CD8-positive, alpha-beta memory T cell (primary cell): ENCODE results near the gene CD72. TPM values are rescaled to one million over a fixed set of nuclear protein-coding genes. Genes with fewer than 3 reads are reported as not detected.
"Not testable (repeated sequence)": the region's sequence is repeated elsewhere in the genome, so short reads cannot be mapped to it uniquely, and the experiment has no call there.

Source experiments
- CTCF ChIA-PET: fragments of 350-600 bp; sonication (Branson Sonifier 250); formaldehyde crosslinking; loops from one replicate; lab custom pipeline; 2021; ENCODE audit warnings: antibody characterized with exemption; lab: Charles Lee
- POLR2A ChIA-PET: fragments of 350-600 bp; sonication (Branson Sonifier 250); formaldehyde crosslinking; loops from one replicate; lab custom pipeline; 2021; ENCODE audit warnings: antibody characterized with exemption; lab: Charles Lee
- DNase-seq, 5 donors: peaks; one replicate each; pipeline versions ENCODE4 v3.0.0 to v3.0.0-alpha.2; 2020 to 2022; ENCODE audit warnings: mixed read lengths in 1 of 5
- H3K27ac ChIP-seq: one replicate; pipeline ENCODE4 v1.7.0; 2013; ENCODE audit warnings: low read depth, mild to moderate bottlenecking, low read length, moderate library complexity
- H3K27me3 ChIP-seq: 2 replicates; pipeline ENCODE4 v1.7.0; 2013; ENCODE audit warnings: low read length, mild to moderate bottlenecking; ENCODE audit not compliant: insufficient read depth, poor library complexity, severe bottlenecking
- H3K36me3 ChIP-seq: 2 replicates; pipeline ENCODE4 v1.7.0; 2013; ENCODE audit warnings: mild to moderate bottlenecking, low read length, moderate library complexity; ENCODE audit not compliant: insufficient read depth
- H3K4me1 ChIP-seq: 2 replicates; pipeline ENCODE4 v1.7.0; 2013; ENCODE audit warnings: mild to moderate bottlenecking, low read length, moderate library complexity; ENCODE audit not compliant: insufficient read depth
- H3K4me3 ChIP-seq: 2 replicates; pipeline ENCODE4 v1.7.0; 2013; ENCODE audit warnings: mild to moderate bottlenecking, low read length
- H3K9me3 ChIP-seq: 2 replicates; pipeline ENCODE4 v1.7.0; 2013; ENCODE audit warnings: mild to moderate bottlenecking, low read length
- H3K27ac Mint-ChIP-seq, 8 donors: one replicate each; pipeline ENCODE4 v1.8.0; 2020 to 2021; ENCODE audit warnings: mixed read lengths in 8 of 8, mild to moderate bottlenecking in 6 of 8, inconsistent platforms in 3 of 8, moderate library complexity in 3 of 8
- H3K27me3 Mint-ChIP-seq, 2 donors: one replicate each; pipeline ENCODE4 v1.8.0; 2020 to 2021; ENCODE audit warnings: mixed read lengths in 2 of 2, mild to moderate bottlenecking in 1 of 2, moderate library complexity in 1 of 2
- H3K36me3 Mint-ChIP-seq, 3 donors: one replicate each; pipeline ENCODE4 v1.8.0; 2020 to 2021; ENCODE audit warnings: mixed read lengths in 3 of 3, inconsistent platforms in 1 of 3, mild to moderate bottlenecking in 1 of 3
- H3K4me1 Mint-ChIP-seq, 3 donors: one replicate each; pipeline ENCODE4 v1.8.0; 2020 to 2021; ENCODE audit warnings: mixed read lengths in 3 of 3, inconsistent platforms in 1 of 3, mild to moderate bottlenecking in 1 of 3
- H3K4me3 Mint-ChIP-seq, 7 donors: one replicate each; pipeline ENCODE4 v1.8.0; 2020 to 2021; ENCODE audit warnings: mixed read lengths in 7 of 7, mild to moderate bottlenecking in 6 of 7, moderate library complexity in 4 of 7, inconsistent platforms in 2 of 7
- H3K9me3 Mint-ChIP-seq, 5 donors: one replicate each; pipeline ENCODE4 v1.8.0; 2020 to 2022; ENCODE audit warnings: mixed read lengths in 5 of 5, mild to moderate bottlenecking in 3 of 5, moderate library complexity in 2 of 5, inconsistent platforms in 1 of 5
- polyA plus RNA-seq: library from polyadenylated mRNA; unstranded; fragments of 300-500 nt; fragmentation: Illumina TruSeq; gene quantifications from one replicate; pipeline ENCODE4 v1.2.3, GENCODE V29; 2021
- total RNA-seq, 2 experiments: library from RNA; stranded (reverse); gene quantifications; one replicate each; pipeline ENCODE4 v1.2.3, GENCODE V29; 2021

The CD72 gene
- total and polyA plus RNA-seq, 3 experiments from 2014 or later, result 5.1 to 6.5 (median 6.4) TPM

GRCh38 chr9:35649431-35650340 is 31.5 kb upstream of the CD72 start:
- Mint-ChIP-seq H3K4me3 (peak overlapping the region; percentile 91 to 98 (median 96)), H3K27me3 (no peaks in the 10 kb centered on the region), H3K36me3 (peaks cover 0 to 17% (median under 1%) of the 10 kb centered on the region in 3 donors), H3K9me3 (no peaks in the 10 kb centered on the region), H3K27ac (peak overlapping the region; percentile 58 to 99 (median 94)), H3K4me1 (peaks cover 56 to 80% (median 62%) of the 10 kb centered on the region in 3 donors)
- peak overlapping the region; percentile 97 for H3K4me3 ChIP-seq
- ChIA-PET CTCF (interaction anchor here (1.2 to 14.3 kb wide), 10 partner anchors 9 to 107 kb away, joined by 3 to 200 read pairs (median 4); partner anchors contain the start of genes CCDC107, CD72, CREB3 and GBA2), POLR2A (interaction anchor here (0.6 to 5.2 kb wide), 9 partner anchors 9 to 82 kb away, joined by 3 to 44 read pairs (median 4); partner anchors contain the start of genes CCDC107, CREB3 and TLN1)
- peaks cover 62% of the 10 kb centered on the region for H3K4me1 ChIP-seq
- no peaks in the 10 kb centered on the region for H3K27me3 ChIP-seq
- H3K36me3 ChIP-seq, result no peaks in the 10 kb centered on the region
- peak overlapping the region; percentile 70 for H3K27ac ChIP-seq
- H3K9me3 ChIP-seq, result no peaks in the 10 kb centered on the region
- DNase-seq, result peak in 4 of 5 donors; percentile 27 to 70 (median 50)

- no peaks in the 10 kb centered on the region for H3K9me3 ChIP-seq
- peak overlapping the region; percentile 87 to 99 (median 98) for H3K27ac Mint-ChIP-seq
- H3K27me3 ChIP-seq, result no peaks in the 10 kb centered on the region
- H3K27me3 Mint-ChIP-seq, result no peaks in the 10 kb centered on the region
- peaks cover 54% of the 10 kb centered on the region for H3K4me1 ChIP-seq
- CTCF ChIA-PET, result interaction anchor here (0.8 to 14.3 kb wide), 24 partner anchors 8 to 165 kb away, joined by 3 to 200 read pairs (median 8); partner anchors contain the start of genes ARHGEF39, CCDC107, CD72 and CREB3
- DNase-seq, result peak; percentile 87 to 93 (median 90)
- peak overlapping the region; percentile 85 for H3K27ac ChIP-seq
- H3K9me3 Mint-ChIP-seq, result no peaks in the 10 kb centered on the region
- H3K36me3 Mint-ChIP-seq, result peaks cover 0 to 26% (median 3%) of the 10 kb centered on the region in 3 donors
- POLR2A ChIA-PET, result interaction anchor here (0.5 to 5.2 kb wide), 18 partner anchors 10 to 1009 kb away, joined by 3 to 53 read pairs (median 4); partner anchors contain the start of genes CCDC107, CREB3, GBA2 and RGP1
- peak overlapping the region; percentile 93 for H3K4me3 ChIP-seq
- H3K36me3 ChIP-seq, result no peaks in the 10 kb centered on the region
- H3K4me3 Mint-ChIP-seq, result peak overlapping the region; percentile 91 to 98 (median 94)
- H3K4me1 Mint-ChIP-seq, result peaks cover 58 to 75% (median 67%) of the 10 kb centered on the region in 3 donors
These were observed 28.5 kb upstream of the CD72 start for GRCh38 chr9:35646533-35647265.

GRCh38 chr9:35646153-35646532 is 27.9 kb upstream of the CD72 start:
- POLR2A ChIA-PET, result interaction anchor here (0.7 to 5.2 kb wide), 11 partner anchors 11 to 990 kb away, joined by 3 to 53 read pairs (median 6); partner anchors contain the start of genes CCDC107, CREB3, RMRP and TLN1

GRCh38 chr9:35645736-35646135 is 27.5 kb upstream of the CD72 start:
- DNase-seq, H3K27me3 Mint-ChIP-seq, H3K9me3 ChIP-seq, H3K36me3 ChIP-seq, H3K9me3 Mint-ChIP-seq, H3K27me3 ChIP-seq: not testable (repeated sequence)
- POLR2A ChIA-PET, result interaction anchor here (0.7 to 5.2 kb wide), 8 partner anchors 11 to 990 kb away, joined by 3 to 53 read pairs (median 10); partner anchors contain the start of genes CCDC107, CREB3, RMRP and TLN1
- peaks cover 3 to 31% (median 4%) of the 10 kb centered on the region in 3 donors for H3K36me3 Mint-ChIP-seq
- H3K4me3 ChIP-seq, result peak overlapping the region; percentile 93
- CTCF ChIA-PET, result interaction anchor here (0.9 to 14.3 kb wide), 16 partner anchors 13 to 111 kb away, joined by 3 to 200 read pairs (median 10); partner anchors contain the start of genes ARHGEF39, CCDC107, CD72 and CREB3
- peak overlapping the region; percentile 85 for H3K27ac ChIP-seq
- H3K4me3 Mint-ChIP-seq, result peak overlapping the region; percentile 91 to 98 (median 94)
- H3K27ac Mint-ChIP-seq, result peak overlapping the region; percentile 63 to 99 (median 97)
- H3K4me1 ChIP-seq, result peaks cover 45% of the 10 kb centered on the region
- peaks cover 54 to 74% (median 57%) of the 10 kb centered on the region in 3 donors for H3K4me1 Mint-ChIP-seq

More at GRCh38 chr9:35646153-35646532, 27.9 kb upstream of the CD72 start:
- peak in 1 of 5 donors; percentile 3 for DNase-seq
- Mint-ChIP-seq H3K27ac (peak overlapping the region; percentile 87 to 99 (median 98)), H3K4me3 (peak overlapping the region; percentile 91 to 98 (median 94)), H3K36me3 (peaks cover under 1 to 29% (median 3%) of the 10 kb centered on the region in 3 donors), H3K9me3 (no peaks in the 10 kb centered on the region), H3K4me1 (peaks cover 55 to 74% (median 61%) of the 10 kb centered on the region in 3 donors), H3K27me3 (no peaks in the 10 kb centered on the region)
- Histone ChIP-seq H3K27me3 (no peaks in the 10 kb centered on the region), H3K36me3 (no peaks in the 10 kb centered on the region), H3K27ac (peak overlapping the region; percentile 85), H3K9me3 (no peaks in the 10 kb centered on the region), H3K4me3 (peak overlapping the region; percentile 93), H3K4me1 (peaks cover 49% of the 10 kb centered on the region)
- CTCF ChIA-PET, result interaction anchor here (0.9 to 14.3 kb wide), 19 partner anchors 12 to 110 kb away, joined by 3 to 200 read pairs (median 8); partner anchors contain the start of genes ARHGEF39, CCDC107, CD72 and CREB3

- Mint-ChIP-seq H3K27me3 (no peaks in the 10 kb centered on the region), H3K4me3 (peak overlapping the region in 1 of 7 donors; percentile 51), H3K4me1 (peaks cover 52 to 74% (median 65%) of the 10 kb centered on the region in 3 donors), H3K9me3 (no peaks in the 10 kb centered on the region), H3K27ac (peak overlapping the region in 6 of 8 donors; percentile 17 to 95 (median 54)), H3K36me3 (peaks cover 7 to 26% (median 9%) of the 10 kb centered on the region in 3 donors)
- Histone ChIP-seq H3K9me3 (no peaks in the 10 kb centered on the region), H3K4me1 (peaks cover 46% of the 10 kb centered on the region), H3K27ac (no peak overlapping the region), H3K27me3 (no peaks in the 10 kb centered on the region), H3K36me3 (no peaks in the 10 kb centered on the region), H3K4me3 (no peak overlapping the region)
- ChIA-PET POLR2A (no interaction called here), CTCF (interaction anchor here (5.8 to 14.3 kb wide), 3 partner anchors 15 to 53 kb away, joined by 49 to 200 read pairs (median 162); partner anchors contain the start of genes CCDC107, CD72 and RMRP)
- no peak for DNase-seq
These were observed 24.8 kb upstream of the CD72 start for GRCh38 chr9:35643046-35643445.

GRCh38 chr9:35641478-35641877 is 23.3 kb upstream of the CD72 start:
- H3K4me3 ChIP-seq, H3K27me3 Mint-ChIP-seq: not testable (repeated sequence)

More at GRCh38 chr9:35641478-35641877, 23.3 kb upstream of the CD72 start:
- POLR2A ChIA-PET, DNase-seq, H3K9me3 Mint-ChIP-seq, H3K9me3 ChIP-seq, H3K27me3 ChIP-seq, H3K4me3 Mint-ChIP-seq, H3K27ac ChIP-seq, H3K36me3 ChIP-seq: not testable (repeated sequence)
- Mint-ChIP-seq H3K36me3 (peaks cover 7 to 24% (median 11%) of the 10 kb centered on the region in 3 donors), H3K27ac (peak overlapping the region in 4 of 8 donors; percentile 15 to 79 (median 44)), H3K4me1 (peaks cover 55 to 77% (median 70%) of the 10 kb centered on the region in 3 donors)
- CTCF ChIA-PET, result interaction anchor here (1.7 to 14.3 kb wide), 3 partner anchors 17 to 55 kb away, joined by 3 to 200 read pairs (median 162); partner anchors contain the start of genes CCDC107, CD72 and RMRP
- H3K4me1 ChIP-seq, result peaks cover 42% of the 10 kb centered on the region
